ENCODE measurements around the gene KDM4B. TPM values are rescaled to one million over a fixed set of nuclear protein-coding genes. Genes with fewer than 3 reads are reported as not detected.

KDM4B gene
- total and polyA plus RNA-seq, 2 of the 8 experiments (the other 6 are each of a cell fraction or from before 2014, with no cell fraction given), result 12.0 to 31.9 TPM

GRCh38 chr19:5103061-5103701 lies 134.3 kb downstream of the KDM4B start (continued):
- TF ChIP-seq GTF2F1 (IDR thresholded peaks at IDR 0.05; ENCODE audit: borderline replicate concordance, low read depth, low read length), result no peak
- no peak for TF ChIP-seq SIN3A (conservative IDR thresholded peaks at IDR 0.05 in 1 of 2, IDR thresholded peaks at IDR 0.05 in 1 of 2; ENCODE audit: low read depth in 1 of 2, low read length in 2 of 2)
- TF ChIP-seq, protein P1, sequence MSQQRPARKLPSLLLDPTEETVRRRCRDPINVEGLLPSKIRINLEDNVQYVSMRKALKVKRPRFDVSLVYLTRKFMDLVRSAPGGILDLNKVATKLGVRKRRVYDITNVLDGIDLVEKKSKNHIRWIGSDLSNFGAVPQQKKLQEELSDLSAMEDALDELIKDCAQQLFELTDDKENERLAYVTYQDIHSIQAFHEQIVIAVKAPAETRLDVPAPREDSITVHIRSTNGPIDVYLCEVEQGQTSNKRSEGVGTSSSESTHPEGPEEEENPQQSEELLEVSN (IDR thresholded peaks at IDR 0.05), result no peak
- TF ChIP-seq CHD1 (IDR thresholded peaks at IDR 0.05; ENCODE audit: low read depth, low read length), result no peak
- TF ChIP-seq RNF2 (IDR thresholded peaks at IDR 0.05; ENCODE audit: borderline replicate concordance, low read depth, low read length, missing control alignments, poor library complexity, severe bottlenecking), result no peak
